Measurements from ENCODE around the gene ENDOV.

The ENDOV gene

DNA sequence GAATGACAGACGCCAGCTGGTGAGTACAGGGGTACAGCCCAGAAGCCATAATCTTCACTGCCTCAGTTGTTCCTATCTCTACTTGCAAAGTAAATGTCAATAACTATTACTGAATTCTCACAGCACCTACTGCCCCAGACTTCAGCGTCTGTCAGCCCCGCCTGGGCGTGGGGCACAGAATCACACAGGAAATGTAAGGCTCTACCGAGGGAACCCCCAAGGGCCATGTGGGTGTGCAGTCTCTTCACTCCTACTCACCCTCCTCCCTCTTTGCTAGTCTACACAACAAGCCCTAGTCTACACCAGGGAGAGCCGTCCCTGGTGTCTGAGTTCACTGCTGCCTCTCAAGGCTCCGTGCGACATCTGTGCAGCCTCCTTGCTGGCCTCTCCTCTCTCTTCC lies 57.0 kb downstream of the ENDOV start:
- no peak for DNase-seq (ENCODE audit: low read depth)
- H3K4me3 ChIP-seq (ENCODE audit: low read length), result no peak overlapping the region

DNA sequence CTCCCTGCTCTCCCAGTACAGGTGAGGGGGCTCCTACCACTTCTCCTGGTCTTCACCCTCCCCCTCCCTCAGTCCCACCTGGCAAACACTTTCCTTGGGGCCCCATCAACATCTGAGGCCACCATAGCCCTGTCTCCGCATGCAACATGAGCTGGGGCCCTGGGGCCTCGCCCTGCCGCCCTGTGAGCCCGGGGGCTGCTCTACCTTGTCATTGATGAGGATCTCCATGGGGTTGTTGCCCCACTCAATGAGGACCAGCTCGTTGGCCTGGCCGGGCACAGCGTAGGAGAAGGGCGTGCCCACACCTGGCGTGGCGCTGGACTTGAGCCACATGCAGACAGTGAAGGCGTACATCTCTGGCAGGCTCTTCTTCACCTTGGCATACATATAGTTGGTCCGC lies 58.0 kb downstream of the ENDOV start:
- H3K4me3 ChIP-seq (ENCODE audit: low read length), result no peak overlapping the region
- no peak for DNase-seq (ENCODE audit: low read depth)
- TF ChIP-seq, protein P1, sequence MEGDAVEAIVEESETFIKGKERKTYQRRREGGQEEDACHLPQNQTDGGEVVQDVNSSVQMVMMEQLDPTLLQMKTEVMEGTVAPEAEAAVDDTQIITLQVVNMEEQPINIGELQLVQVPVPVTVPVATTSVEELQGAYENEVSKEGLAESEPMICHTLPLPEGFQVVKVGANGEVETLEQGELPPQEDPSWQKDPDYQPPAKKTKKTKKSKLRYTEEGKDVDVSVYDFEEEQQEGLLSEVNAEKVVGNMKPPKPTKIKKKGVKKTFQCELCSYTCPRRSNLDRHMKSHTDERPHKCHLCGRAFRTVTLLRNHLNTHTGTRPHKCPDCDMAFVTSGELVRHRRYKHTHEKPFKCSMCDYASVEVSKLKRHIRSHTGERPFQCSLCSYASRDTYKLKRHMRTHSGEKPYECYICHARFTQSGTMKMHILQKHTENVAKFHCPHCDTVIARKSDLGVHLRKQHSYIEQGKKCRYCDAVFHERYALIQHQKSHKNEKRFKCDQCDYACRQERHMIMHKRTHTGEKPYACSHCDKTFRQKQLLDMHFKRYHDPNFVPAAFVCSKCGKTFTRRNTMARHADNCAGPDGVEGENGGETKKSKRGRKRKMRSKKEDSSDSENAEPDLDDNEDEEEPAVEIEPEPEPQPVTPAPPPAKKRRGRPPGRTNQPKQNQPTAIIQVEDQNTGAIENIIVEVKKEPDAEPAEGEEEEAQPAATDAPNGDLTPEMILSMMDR (IDR thresholded peaks at IDR 0.05; ENCODE audit: insufficient read depth, low read depth, low read length, missing control alignments), result no peak

More for the DNA sequence above, 57.0 kb downstream of the ENDOV start:
- TF ChIP-seq, protein P1 (IDR thresholded peaks at IDR 0.05; ENCODE audit: insufficient read depth, low read depth, low read length, missing control alignments), result no peak

DNA sequence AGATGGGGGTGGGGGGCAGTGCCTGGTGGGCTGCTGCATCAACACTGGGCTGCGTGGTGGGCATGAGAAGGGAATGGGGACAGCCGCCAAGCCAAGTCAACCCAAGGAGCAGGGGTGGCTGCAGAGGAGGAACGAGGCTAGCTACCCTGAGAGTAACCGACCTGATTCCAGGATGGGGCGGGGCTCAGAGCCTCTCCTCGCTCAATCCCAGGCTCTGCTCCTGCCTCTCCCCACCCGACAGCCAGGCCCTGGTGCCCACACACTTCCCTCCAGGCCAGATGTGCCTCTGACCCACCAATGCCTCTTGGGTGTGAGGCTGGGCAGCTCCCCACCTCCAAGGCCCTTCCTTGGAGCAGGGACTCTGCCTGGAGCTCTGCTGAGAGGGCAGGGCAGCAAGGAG lies 58.7 kb downstream of the ENDOV start:
- TF ChIP-seq, protein P1 (IDR thresholded peaks at IDR 0.05; ENCODE audit: insufficient read depth, low read depth, low read length, missing control alignments), result no peak
- no peak for DNase-seq (ENCODE audit: low read depth)
- no peak overlapping the region for H3K4me3 ChIP-seq (ENCODE audit: low read length)

DNA sequence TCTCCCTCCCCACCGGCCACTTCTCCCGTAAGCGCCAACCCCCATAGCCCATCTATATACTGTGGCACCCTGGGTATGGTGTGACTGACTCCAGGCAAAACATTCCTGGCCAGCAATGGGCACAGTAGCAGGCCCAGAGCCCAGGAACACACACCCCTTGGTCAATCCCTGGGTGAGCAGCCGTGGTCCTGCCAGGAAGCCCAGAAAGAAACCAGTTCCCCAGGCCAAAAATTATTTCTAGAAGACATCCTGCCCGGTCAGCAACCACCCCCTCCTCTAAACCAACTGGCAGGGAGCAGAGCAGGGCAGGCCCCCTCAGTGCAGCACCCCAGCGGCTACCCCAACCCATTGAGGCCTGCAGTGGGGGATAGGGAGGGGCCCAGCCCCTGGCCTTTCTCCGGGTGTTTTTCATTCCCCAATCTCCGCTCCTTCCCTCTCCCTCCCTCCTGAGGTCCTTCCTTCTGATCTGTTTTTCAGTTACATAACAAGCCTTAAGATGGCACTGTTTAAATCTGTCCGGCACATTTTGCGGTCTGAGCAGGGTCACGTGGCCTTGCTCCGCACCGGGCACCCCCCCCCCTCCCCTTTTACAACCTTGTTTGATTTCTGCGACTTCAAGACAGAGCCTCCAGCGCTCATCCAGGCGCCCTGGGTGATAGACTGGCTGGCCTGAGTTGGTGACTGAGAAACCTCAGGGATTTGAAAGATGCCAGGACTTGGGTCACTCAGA lies 59.4 kb downstream of the ENDOV start:
- H3K4me3 ChIP-seq (ENCODE audit: low read length), result no peak overlapping the region
- TF ChIP-seq, protein P1 (IDR thresholded peaks at IDR 0.05; ENCODE audit: insufficient read depth, low read depth, low read length, missing control alignments), result no peak
- peak; percentile 28 for DNase-seq (ENCODE audit: low read depth)

DNA sequence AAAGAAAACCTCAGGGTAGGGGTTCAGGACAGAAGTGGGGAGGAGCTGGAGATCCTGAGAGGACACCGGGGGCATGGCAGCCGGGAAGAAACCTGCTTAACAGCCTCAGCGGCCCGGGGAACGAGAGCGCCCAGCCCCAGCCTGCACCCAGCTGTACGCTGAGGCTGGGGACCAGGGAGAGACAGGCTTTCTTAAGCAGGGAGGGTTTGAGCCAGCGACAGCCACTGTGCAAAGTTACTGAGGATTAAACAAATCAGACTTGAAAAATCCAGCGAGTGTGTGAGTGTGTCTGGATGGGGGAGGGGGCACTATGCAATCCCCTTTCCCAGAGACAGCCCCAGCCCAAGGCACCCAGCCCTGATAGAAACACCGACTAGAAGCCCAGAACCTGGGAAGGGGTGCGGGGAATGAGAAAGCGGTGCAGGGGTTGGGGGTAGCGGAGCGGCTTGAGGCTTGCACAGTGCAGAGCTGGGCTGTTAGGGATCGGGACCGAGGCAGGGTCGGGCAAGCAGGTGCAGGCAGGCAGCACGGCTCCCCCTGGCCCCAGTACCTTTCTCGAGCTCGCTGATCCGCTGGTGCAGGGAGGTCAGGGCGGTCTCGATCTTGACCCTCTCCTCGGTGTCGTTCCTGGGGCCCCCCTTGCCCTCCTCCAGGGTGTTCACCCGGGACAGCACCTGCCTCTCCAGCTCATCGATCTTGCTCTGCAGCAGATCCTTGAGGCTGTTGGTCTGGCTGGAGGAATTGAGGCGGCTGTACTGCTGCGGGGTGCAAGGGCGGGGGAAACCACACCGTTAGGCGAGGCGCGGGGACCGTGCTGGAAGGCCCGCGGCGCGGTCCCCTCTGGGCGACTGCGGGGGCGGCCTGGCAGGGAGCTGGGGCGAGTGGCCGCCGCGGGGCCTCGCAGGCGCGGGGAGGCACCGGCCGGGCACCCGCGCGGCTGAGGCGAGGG lies 60.3 kb downstream of the ENDOV start:
- H3K4me3 ChIP-seq (ENCODE audit: low read length), result no peak overlapping the region
- peak; percentile 21 for DNase-seq (ENCODE audit: low read depth)
- TF ChIP-seq, protein P1 (IDR thresholded peaks at IDR 0.05; ENCODE audit: insufficient read depth, low read depth, low read length, missing control alignments), result no peak

DNA sequence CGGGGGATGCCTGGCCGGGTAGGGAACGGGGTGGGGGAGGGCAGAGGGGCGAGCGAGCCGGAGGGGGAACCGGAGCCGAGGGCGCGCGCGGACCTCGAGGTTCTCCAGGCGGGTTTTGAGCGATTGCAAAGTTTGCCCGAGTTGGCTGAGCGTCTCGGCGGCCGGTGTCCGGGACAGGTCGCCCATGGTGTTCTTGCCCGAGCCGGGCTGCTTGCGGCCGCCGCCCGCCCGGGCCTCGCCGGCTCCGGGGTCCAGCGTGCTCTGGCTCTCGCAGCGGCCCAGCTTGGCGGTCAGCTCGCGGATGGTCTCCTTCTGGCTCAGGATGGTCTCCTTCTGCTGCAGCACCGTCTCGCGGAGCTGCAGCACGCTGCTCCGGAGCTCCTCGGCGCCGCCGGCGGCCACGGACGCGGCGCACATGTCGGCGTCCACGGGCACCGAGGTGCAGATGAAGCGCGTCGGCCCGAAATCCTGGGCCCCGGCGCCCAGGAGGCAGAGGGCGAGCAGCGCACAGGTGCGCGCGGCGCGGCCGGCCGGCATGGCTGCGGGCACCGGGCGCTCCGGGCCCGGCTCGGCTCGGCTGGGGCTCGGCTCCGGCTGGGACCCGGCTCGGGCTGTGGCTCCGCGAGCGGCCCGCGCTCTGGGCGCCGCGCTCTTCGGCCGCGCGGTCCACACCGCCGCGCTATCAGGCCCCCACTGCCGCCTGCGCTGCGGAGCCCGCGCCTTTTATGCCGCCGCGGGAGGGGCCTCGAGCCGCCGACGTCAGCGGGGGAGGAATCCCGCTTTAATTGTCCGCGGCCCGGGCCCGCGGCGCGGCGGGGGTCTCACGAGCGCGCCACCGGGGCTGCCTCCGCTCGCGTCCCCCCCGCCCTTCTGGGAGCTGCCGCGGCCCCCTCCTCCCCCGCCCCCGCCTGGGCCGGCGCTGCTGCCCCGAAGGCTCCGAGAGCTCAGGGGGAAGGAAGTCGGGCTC lies 61.2 kb downstream of the ENDOV start, which contains the start of gene NPTX1:
NPTX1 (minus strand) TSS at position 698 of the 967 bp plus-strand sequence; CDS start at position 537, 161 bp downstream.
- TF ChIP-seq, protein P1 (IDR thresholded peaks at IDR 0.05; ENCODE audit: insufficient read depth, low read depth, low read length, missing control alignments), result no peak
- peak; percentile 40 for DNase-seq (ENCODE audit: low read depth)

More for the DNA sequence above, 61.2 kb downstream of the ENDOV start, which contains the start of gene NPTX1:
- H3K4me3 ChIP-seq (ENCODE audit: low read length), result no peak within 1 kb of the TSS
